NCI-H1105 (cell line): ENCODE measurements around the gene MTOR.
"Not testable (repeated sequence)": the region's sequence is repeated elsewhere in the genome, so short reads cannot be mapped to it uniquely, and the experiment has no call there.

Source experiments
- DNase-seq: peaks from one replicate; lab custom pipeline; 2025; lab: John Stamatoyannopoulos, UW

MTOR gene

GRCh38 chr1:11262171-11263049 is at the start of gene MTOR:
Gene MTOR (minus strand): TSS chr1:11262551. CDS start chr1:11259409, 3,142 bp downstream.
- peak; percentile 100 for DNase-seq

- DNase-seq = no peak
Observed at GRCh38 chr1:11309385-11309784, 47.0 kb upstream of the MTOR start.

- no peak for DNase-seq
Observed at GRCh38 chr1:11308699-11309224, 46.4 kb upstream of the MTOR start.

- DNase-seq = no peak
Observed at GRCh38 chr1:11307852-11308251, 45.5 kb upstream of the MTOR start.

- not testable (repeated sequence) for DNase-seq
Observed at GRCh38 chr1:11305516-11305915, 43.2 kb upstream of the MTOR start.

GRCh38 chr1:11302366-11302765 is 40.0 kb upstream of the MTOR start:
- no peak for DNase-seq

GRCh38 chr1:11301601-11302000 is 39.2 kb upstream of the MTOR start:
- DNase-seq = no peak

GRCh38 chr1:11299225-11299574 is 36.8 kb upstream of the MTOR start:
- no peak for DNase-seq

- no peak for DNase-seq
Observed at GRCh38 chr1:11298390-11299224, 36.3 kb upstream of the MTOR start.

- not testable (repeated sequence) for DNase-seq
Observed at GRCh38 chr1:11297774-11298173, 35.4 kb upstream of the MTOR start.

- no peak for DNase-seq
Observed at GRCh38 chr1:11295905-11296304, 33.6 kb upstream of the MTOR start.

- DNase-seq = no peak
Observed at GRCh38 chr1:11294951-11295350, 32.6 kb upstream of the MTOR start.

- DNase-seq = no peak
Observed at GRCh38 chr1:11293856-11294255, 31.5 kb upstream of the MTOR start.

GRCh38 chr1:11291049-11291448 is 28.7 kb upstream of the MTOR start:
- no peak for DNase-seq

GRCh38 chr1:11289064-11289463 is 26.7 kb upstream of the MTOR start:
- DNase-seq = no peak

GRCh38 chr1:11286735-11287410 is 24.5 kb upstream of the MTOR start:
- DNase-seq = no peak

GRCh38 chr1:11285883-11286734 is 23.8 kb upstream of the MTOR start:
- no peak for DNase-seq

GRCh38 chr1:11284784-11285183 is 22.4 kb upstream of the MTOR start:
- DNase-seq = no peak

GRCh38 chr1:11283151-11283550 is 20.8 kb upstream of the MTOR start:
- DNase-seq = no peak

- DNase-seq = peak; percentile 52
Observed at GRCh38 chr1:11281518-11282331, 19.4 kb upstream of the MTOR start.
